Measurements from ENCODE around the gene SCN8A.

Gene SCN8A

DNA sequence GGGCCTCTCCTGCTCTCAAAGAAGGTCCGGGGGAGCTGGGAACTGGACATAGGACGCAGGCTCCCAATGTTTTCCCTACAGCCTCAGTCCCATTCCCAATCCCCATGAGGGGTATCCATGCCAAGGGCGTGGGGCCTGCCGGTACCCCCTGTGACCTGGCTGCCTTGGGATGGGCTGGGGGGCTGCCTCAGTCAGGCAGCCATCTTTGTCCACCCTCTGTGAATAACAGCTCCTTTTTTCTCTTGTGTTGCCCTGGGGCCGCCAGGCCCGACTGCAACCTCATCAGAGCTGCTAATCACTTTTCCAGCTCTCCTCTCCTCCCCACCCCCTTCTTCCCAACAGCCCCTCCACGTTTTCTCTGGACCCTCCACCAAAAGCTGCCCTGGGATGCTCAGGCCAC, 246.3 kb downstream of the SCN8A start:
- DNase-seq = no peak

DNA sequence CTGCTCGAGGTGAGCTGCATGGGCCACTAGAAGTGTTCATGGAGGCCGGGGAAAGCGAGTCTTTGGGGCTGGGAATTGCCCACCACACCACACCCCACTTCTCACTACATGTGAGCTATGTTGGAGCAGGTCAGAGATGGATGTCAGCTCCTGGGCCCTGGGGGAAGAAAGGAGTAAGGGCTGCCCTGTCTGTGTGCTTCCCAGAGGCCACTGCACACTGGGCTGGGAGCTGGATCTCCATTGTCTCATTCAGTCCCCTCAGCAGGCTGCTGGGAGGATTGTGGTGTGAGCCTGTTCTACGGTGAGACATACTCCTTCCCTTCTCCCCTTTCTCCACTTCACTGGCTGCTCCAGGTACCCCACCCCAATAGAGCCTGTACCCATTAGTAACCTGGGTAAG, 247.0 kb downstream of the SCN8A start:
- DNase-seq = no peak

DNA sequence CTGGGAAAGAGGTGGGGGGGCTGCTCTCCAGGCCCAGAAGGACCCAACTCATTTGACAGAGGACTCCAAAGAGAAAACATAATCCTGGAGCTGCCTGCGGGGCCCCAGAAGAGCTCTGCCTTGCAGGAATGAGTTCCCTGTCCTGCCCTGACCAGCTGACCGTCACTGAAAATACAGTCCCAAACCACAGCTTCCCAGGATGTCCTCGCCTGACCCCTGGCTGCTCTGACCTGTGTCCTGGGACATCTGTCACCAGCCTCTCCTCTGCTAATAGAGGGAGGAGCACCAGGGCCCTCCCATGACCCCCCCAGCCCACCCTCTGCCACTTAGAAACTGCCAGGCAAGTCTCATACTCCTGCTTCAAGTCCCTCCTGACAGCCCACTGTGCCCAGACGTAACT, 247.7 kb downstream of the SCN8A start:
- no peak for DNase-seq

DNA sequence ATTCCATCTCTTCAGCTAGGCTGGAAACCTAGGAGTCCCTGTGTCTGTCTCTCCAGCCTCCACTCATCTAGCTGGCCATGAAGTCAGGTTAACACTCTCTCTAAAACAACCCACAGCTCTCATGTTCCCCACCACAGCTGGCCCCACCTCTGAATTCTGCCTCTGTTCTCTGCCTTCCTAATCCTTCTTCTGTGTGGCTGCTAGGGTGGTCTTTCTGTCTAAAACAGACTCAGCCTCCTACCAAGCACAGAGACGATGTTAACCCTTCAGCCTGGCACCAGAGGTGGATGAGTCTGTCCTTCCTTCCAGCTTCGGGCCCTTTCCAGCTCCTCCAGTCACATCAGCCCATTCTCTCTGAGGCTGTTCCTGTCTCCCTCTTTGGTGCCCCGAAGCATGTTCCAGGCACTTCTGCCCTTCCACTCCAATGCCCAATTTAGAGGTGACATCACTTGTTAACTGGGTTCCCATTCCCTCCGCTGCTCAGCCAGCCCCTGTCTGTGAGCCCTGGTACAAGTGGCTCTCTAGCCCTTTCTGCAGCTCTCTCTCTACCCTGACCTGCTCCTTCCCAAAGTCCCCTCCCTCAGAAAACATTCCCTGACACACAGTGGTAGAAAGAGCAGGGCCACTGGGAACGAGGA, 248.4 kb downstream of the SCN8A start:
- DNase-seq = no peak

DNA sequence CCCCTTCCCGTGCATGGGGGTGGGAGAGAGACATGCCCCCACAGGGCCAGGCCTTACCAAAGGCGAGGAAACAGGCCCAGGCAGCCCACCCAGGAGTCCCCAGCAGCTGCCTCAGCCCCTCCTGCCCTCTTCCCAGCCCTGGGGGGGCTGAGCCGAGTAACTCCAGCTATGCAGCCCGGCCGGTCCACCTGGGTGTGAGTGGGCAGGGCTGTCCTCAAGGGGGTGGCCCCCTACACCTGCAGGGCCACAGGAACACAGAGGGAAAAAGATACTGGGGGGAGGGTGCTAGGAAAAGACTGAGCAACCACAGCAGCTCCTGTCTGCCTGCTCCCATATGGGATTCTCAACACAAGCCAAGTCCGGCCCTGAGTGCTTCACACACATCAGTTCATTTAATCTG, 249.9 kb downstream of the SCN8A start:
- DNase-seq = no peak

DNA sequence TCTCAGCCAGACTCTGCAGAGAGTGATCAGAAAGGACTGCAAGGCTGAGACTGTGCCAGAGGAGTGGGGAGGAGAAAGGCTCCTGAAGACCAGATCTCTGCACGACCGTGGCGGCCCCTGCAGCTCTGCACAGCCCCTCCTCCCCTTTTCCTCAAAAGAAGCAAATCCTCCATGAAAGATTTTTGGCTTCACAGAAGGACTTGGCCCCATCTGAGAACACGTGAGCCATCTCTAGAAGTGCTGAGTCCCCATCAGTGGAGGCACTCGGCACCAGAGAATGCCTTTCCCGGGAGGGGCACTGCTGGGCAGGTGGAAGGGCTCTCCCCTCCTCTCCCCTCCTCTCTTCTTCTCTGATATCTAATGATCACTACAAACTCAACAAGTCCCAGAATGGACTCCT, 250.7 kb downstream of the SCN8A start:
- DNase-seq = no peak

DNA sequence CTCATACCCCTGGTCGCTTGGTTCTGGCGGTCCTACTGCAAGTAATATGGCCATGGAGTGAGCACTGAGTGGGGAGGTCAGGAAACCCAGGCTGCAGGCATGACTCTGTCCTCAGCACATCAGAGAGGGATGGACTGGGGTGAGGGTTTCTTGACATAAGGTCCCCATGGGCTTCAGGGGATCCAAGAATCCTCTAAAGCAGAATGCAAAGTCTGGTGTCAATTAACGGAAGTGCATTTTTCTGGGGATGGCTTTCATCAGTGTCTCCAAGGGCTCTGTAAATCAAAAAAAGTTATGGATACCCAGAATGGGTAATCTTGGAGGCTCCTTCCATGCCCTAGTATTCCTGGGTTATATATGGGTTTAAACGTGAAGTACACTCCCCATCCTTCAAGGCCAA, 253.8 kb downstream of the SCN8A start:
- no peak for DNase-seq

DNA sequence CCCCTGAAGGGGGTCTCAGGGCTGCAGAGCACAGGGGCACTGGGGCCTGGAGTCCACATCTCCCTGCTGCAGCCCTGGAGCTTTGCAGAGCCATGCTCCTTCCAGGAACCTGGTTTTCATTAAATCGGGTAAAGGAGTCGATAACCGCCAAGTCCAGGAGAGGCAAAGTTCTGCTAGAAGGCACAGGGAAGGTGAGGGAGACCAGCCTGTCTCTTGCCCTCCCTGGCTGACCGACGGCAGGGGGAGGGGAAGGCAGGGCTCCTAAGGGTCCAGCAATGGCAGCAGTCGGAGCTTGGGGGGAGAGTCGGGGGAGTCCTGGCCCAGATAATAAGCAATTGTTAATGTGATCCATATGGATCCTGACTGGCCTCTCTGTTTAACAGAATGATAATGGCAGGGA, 254.4 kb downstream of the SCN8A start:
- DNase-seq = no peak

DNA sequence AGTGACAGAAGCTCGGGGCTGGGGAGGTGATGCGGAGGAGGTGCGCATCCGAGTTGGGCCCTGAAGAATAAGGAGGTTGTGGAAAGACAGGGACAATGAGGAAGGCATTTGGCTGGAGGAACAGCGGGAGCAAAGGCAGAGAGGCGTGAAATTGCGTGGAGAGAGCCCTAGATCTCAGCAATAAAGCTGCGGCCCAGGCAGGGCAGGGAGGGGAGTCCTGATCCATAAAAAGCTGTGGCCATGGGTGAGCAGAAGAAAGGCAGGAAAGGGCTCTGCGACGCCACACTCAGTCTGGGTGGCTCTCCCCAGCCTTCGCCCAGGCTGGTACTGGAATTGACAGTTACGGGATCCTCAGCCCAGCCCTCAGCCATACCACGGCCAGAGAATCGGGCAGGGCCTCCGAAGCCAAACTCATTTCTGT, 255.2 kb downstream of the SCN8A start:
- DNase-seq = no peak

DNA sequence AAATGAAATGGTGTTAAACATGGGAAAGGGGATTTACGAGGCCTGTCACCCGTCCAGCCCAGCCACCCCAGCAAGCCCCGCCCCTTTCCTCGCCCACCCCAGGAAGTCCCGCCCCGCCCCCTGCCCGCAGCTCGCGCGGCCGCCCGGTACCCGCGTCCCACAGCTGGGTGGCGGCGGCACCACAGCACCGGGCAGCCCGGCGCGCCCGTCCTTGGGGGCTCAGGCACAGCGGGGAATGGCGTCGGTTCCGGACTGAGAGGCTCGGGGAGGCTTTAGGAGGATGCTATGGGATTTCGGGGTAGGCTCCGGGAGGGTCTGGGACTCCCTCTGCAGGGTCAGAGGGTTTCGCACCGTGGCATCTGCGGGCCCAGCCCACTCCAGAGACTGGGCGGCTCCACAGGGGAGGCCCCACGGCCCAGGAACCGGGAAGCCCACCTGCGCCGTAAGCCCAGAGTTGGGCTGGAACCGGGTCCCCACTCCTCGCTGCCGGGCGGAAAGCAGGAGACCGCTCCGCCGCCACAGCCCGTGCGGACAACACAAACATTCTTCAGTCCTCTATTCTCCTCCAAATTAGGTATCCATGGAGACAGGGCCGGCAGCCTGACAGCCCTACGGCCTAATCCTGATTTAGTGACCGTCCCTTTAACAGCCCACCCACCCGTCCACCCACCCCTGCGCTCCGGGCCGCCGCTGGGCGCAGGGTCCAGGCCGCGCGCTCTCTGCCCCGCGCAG, 256.0 kb downstream of the SCN8A start:
- no peak for DNase-seq

DNA sequence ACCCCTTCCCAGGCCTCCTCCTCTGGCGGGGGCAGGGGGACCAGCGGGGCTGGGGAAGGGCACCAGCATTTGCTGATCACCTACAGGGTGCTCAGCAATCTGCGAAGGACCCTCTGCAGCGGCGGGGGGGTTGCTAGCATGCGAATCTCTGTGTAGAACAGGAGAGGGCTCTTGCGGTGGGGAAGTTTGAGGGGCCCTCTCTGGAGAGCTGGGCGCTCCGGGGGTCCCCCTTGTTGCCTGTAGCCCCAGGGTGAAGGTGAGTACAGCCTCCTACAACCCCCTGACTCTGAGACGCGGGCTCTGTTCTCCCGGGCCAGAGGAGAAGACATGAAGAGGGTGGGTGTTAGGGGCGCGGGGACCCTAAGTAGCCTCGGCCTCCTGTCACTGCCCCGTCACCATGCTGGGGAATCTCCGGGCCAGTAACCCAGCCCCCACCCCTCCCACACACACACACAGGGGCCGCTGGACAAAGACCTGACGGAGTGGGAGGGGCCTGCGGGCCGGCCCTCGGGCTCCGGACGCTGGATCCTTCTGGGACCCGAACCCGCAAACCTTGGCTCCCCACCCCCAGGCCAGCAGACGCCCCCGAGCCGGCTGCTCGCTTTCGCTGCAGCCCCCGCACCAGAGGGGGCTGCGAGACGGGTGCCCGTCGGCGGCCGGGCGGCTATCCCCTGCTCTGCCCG, 256.8 kb downstream of the SCN8A start:
- no peak for DNase-seq

DNA sequence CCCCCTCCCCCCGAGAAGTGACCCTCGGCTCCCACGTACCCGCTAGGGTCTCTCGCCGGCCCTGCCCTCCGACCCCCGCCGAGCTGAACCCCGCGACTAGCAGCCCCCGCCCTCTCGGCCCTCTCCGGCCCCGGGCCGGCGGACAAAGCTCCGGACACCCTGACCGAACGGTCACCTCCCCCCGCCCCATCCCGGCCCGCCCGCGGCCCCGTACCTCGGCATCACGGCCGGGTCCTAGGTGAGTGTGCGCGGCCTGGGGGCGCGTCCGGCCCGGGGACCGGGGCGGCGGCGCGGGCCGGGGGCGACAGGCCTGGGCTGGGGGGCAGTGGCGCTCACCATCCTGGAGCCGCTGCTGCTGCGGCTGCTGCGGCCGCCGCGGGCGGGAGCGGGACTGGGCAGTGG, 257.3 kb downstream of the SCN8A start, which contains the start of gene FIGNL2:
FIGNL2 (minus strand) TSS at position 393 of the 402 bp plus-strand sequence. CDS start 26,305 bp downstream, outside the sequence.
- no peak for DNase-seq

DNA sequence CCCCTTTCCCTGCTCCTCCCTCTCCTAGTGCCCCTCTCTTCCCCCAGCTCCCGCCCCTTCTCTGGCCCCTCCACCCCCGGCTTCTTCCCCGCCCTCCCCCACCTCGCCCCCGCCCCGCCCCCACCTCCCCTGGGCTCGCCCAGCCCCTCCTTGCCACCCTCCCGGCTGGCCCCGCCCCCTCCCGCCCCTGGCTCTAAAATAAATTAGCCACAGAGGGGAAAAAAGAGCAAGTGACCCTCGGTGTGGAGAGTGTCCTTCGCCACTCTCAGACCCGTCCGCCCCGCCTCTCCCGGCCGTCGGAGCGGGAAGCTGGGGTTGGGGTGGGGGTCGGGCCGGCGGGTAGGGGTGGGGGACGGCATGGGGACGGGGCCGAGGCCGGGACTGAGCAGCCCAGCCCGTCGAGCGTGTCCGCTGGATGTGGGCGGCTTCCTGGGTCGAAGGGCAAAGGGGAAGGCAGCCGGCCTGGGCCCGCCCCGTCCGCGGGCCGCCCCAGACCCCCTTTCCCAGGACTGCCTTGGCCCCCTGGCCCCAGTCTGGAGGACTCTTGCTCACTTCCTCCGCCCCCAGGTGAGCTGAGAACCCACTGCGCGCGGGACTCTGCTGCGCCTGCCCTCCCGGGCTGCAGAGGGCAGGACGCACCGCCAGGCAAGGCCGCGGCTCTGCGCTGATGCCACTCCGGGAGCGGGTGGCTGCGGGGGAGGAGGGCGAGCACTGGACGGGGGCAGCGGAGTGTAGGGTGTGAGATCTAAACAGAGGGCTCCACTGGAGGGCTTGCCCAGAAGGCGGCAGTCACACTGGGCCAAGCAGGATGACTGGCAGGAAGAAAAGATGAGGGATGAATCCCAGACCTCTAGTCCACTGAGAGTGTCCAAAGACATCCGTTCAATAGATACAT, 258.1 kb downstream of the SCN8A start:
- no peak for DNase-seq

DNA sequence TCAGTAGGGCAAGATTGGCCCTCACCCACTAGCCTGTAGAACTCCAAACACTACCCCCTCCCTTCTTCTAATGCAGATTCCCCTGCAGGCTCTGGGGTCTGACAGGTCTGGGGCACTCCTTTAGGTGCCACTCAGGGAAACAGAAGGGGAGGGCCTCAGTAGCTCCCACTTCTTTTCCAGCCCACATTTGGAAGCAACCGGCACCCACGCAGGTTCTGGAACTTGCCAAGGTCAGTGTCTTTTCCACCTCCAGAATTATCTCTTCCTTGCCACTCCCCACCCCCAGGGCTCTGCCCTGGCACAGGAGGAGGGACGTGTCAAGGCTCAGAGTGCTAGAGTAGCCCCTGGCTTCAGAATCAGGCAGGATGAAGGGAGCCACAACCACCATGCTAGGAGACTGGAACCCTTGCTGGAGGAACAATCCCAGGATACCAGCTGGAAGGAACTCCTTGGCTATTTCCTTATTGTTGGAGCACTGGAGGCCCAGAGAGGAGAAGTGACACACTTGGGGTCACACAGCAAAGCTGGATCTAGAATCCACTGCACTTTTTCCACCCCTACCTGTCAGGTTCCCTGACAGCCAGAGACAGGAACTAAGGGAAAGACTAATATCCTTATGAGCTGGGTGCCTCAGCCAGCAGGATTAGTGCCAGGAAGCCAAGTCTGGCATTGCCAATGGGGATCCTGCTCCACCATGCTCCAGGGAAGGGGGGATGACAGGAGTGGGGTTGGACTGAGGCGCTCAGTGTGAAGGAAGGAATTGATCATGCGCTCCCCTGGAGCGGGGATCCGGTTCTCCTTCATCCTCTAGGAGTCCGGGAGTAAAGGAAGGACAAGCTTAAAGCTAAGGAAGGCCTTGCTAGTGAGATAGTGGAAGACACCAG, 259.3 kb downstream of the SCN8A start:
- no peak for DNase-seq

DNA sequence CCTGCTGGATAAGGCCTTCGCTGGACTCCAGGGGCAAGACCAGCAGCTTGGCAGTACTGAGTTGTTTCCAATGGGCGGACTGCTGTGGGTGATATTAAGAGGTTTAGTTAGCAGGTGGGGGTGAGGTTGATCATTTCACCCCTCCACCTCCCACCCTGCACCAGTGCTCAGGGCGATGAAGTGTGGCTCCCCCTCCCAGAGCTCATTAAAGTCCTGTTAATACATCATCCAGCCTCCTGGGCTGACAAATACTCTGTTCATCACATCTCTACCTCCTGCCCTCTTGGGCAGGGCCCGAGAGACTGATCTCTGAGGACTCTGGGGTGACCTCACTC, 259.9 kb downstream of the SCN8A start:
- DNase-seq = no peak

DNA sequence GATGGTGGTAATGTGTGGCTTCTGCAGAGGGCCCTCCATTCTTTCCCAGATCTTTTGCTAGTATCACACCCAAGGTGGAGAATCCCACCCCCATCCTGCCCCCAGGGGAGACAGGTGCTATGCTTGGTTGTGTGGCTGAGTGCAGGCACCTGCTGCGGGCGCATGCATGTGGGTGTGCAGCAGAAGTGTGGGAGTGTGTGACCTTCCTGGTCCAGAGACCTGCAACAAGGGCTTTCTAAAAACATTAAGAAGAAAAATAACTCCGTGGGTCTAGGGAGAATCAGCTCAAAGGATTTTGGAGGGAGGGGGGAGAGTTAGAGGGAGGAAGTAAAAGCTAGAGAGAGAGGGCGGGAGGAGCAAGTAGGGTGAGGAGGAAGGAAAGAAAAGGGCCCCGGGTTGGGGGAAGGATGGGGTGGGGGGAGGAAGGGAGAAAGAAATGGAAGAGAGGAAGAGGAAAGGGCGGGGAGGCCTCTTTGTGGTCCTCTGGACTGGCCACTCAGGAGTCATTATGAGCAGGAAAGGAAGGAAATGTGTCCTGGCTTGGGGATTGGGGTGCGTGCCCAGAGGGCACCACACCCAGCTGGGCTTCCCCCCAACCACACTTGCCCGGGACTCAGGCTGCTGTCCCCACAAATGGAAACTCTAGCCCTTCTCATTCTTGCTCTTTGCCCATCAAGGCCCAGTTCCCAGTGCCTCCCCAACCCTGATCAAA, 260.5 kb downstream of the SCN8A start:
- DNase-seq = no peak

DNA sequence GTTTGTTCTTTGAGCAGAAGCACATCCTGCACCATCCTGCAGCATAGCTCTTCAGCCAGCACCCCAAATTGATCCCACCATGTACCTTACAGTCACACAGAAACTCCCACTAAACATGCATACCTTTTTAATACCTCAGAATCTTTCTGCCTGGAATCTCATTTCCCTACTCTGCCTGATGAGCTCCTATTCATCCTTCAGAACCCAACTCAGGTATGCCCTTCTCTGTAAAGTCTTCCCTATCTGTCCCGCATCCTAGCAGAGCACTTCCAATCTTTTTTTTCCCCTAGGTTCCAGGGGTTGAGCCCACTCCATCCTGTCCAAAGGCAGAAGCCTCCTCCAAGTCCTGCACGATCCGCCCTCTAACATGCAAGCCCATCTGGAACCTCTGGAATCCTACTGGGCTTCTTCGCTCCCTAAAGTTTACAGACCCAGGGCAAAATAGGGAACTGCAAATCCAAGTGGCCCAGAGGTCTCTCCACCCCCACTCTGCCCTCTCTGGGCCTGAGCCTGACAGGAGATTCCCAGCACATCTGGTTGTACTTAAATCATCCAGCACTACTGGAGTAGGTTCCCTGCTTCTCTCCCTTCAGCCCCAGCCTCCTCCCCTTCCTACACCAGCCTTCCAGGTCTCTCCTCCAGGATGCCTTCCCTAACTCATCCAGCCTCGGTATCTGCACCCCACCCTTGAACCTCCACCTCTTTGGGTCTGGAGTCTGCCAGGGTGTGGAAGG, 261.5 kb downstream of the SCN8A start:
- no peak for DNase-seq

DNA sequence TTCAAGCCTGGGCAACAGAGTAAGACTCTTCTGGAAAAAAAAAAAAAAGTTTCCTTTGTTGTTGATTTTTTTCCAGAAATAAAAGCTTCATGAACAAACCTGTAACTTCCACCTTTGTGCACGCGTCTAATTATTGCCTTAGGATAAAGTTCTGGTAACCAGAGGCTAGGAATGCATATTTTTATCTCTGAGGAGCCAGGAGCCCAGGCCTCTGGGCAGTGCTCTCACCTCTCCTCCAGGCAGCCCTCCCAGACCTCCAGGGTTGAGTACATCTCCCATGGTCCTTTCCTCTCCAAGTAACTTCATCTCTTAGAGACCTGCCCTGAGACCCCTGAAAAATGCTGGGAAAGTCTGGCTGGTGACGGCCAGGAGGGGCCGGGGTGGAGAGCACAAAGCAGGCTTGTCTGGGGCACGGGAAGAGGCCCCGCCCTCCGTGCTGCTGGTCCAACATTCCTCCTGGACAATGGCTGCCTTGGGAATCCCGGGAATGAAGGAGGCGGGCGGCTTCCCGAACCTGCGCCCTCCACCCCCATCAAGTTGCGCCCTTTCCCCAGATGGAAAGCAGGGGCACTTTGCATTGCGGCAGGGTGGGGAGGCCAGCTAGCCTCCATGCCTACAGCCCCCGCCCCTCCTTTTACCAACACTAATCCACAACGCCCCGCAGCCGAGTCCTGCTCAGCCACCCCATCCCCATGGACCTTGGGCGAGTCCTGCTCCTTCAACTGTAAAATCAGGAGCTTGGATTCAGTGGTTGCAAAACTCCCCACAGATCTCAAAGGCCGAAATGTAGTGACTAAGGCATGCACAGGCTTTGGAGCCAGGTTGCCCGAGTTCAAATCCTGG, 264.8 kb downstream of the SCN8A start:
- DNase-seq = no peak

DNA sequence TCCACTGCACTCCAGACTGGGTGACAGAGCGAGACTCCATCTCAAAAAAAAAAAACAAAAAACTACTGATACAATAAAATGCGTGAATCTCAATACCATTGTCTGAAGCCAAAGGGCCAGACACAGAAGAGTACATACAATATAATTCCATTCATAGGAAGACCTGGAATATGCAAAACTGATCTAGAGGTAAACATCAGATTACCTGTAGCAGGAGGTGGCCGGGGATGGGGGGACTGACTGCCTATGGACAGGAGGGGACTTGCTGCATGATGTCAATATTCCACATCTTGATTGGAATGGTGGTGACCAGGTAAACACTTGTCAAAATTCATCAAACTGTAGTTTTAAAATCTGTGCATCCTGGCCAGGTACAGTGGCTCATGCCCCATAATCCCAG, 270.0 kb downstream of the SCN8A start:
- DNase-seq = no peak

All from NCI-H526 treated with DMSO at 0.1 percent for 48 hours (cell line).